ENCODE results near the gene EFS.

GRCh38 chr14:23373041-23373440, 8.1 kb upstream of the EFS start:
- no peak for TF ChIP-seq POLR2A (IDR thresholded peaks at IDR 0.05)
- TF ChIP-seq CTCF (IDR thresholded peaks at IDR 0.05), result no peak
